ENCODE data around the gene LARP1.

GRCh38 chr5:154729613-154730012 lies 25.6 kb upstream of the LARP1 start:
- TF ChIP-seq JUND (IDR thresholded peaks at IDR 0.05): no peak
- TF ChIP-seq, protein P1, sequence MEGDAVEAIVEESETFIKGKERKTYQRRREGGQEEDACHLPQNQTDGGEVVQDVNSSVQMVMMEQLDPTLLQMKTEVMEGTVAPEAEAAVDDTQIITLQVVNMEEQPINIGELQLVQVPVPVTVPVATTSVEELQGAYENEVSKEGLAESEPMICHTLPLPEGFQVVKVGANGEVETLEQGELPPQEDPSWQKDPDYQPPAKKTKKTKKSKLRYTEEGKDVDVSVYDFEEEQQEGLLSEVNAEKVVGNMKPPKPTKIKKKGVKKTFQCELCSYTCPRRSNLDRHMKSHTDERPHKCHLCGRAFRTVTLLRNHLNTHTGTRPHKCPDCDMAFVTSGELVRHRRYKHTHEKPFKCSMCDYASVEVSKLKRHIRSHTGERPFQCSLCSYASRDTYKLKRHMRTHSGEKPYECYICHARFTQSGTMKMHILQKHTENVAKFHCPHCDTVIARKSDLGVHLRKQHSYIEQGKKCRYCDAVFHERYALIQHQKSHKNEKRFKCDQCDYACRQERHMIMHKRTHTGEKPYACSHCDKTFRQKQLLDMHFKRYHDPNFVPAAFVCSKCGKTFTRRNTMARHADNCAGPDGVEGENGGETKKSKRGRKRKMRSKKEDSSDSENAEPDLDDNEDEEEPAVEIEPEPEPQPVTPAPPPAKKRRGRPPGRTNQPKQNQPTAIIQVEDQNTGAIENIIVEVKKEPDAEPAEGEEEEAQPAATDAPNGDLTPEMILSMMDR (IDR thresholded peaks at IDR 0.05; ENCODE audit: low read depth, low read length, missing input control): no peak
- TF ChIP-seq YY1 (IDR thresholded peaks at IDR 0.05): no peak
- TF ChIP-seq RAD21 (IDR thresholded peaks at IDR 0.05): no peak
- no peak for TF ChIP-seq EGR1 (IDR thresholded peaks at IDR 0.05; ENCODE audit: low read depth in 2 of 2)

Measured in liver (tissue), 3 donors.